ENCODE results near the gene SLC10A7.
A peak's percentile ranks its signal among the peaks of the same experiment; 100 is the strongest.

The SLC10A7 gene

GRCh38 chr4:146245850-146246249, 275.9 kb downstream of the SLC10A7 start:
- TF ChIP-seq, protein P1, sequence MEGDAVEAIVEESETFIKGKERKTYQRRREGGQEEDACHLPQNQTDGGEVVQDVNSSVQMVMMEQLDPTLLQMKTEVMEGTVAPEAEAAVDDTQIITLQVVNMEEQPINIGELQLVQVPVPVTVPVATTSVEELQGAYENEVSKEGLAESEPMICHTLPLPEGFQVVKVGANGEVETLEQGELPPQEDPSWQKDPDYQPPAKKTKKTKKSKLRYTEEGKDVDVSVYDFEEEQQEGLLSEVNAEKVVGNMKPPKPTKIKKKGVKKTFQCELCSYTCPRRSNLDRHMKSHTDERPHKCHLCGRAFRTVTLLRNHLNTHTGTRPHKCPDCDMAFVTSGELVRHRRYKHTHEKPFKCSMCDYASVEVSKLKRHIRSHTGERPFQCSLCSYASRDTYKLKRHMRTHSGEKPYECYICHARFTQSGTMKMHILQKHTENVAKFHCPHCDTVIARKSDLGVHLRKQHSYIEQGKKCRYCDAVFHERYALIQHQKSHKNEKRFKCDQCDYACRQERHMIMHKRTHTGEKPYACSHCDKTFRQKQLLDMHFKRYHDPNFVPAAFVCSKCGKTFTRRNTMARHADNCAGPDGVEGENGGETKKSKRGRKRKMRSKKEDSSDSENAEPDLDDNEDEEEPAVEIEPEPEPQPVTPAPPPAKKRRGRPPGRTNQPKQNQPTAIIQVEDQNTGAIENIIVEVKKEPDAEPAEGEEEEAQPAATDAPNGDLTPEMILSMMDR (conservative IDR thresholded peaks at IDR 0.05; ENCODE audit: control insufficient read depth, insufficient read depth, low read depth, low read length), result no peak

DNA sequence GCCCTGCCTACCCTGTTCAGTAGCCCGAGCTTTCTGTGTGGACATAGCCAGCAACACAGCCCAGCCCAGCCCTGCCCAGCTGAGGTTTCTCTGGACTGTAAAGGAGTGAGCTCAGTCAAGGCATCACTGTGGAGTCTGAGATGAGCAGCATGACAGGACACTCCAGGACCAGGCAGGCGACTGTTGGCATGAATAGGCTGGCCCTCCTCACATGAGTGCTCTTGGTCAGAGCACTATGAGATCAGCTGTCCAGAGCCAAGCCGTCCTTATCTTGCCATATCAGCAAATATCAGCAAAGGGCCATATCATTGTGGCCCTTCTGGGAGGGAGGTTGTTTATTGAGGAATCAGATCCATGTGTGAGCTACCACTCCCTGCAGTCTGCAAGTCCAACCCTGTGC, 276.5 kb downstream of the SLC10A7 start:
- no peak for DNase-seq (ENCODE audit: low read depth)
- TF ChIP-seq, protein P1 (conservative IDR thresholded peaks at IDR 0.05; ENCODE audit: control insufficient read depth, insufficient read depth, low read depth, low read length), result no peak
- no peak overlapping the region for H3K4me3 ChIP-seq (ENCODE audit: control insufficient read depth, low read depth, low read length)

More at GRCh38 chr4:146245850-146246249, 275.9 kb downstream of the SLC10A7 start:
- DNase-seq (ENCODE audit: low read depth), result no peak
- no peak overlapping the region for H3K4me3 ChIP-seq (ENCODE audit: control insufficient read depth, low read depth, low read length)

GRCh38 chr4:146244496-146244895, 277.2 kb downstream of the SLC10A7 start:
- no peak for DNase-seq (ENCODE audit: low read depth)
- H3K4me3 ChIP-seq (ENCODE audit: control insufficient read depth, low read depth, low read length), result no peak overlapping the region
- TF ChIP-seq, protein P1 (conservative IDR thresholded peaks at IDR 0.05; ENCODE audit: control insufficient read depth, insufficient read depth, low read depth, low read length), result no peak

DNA sequence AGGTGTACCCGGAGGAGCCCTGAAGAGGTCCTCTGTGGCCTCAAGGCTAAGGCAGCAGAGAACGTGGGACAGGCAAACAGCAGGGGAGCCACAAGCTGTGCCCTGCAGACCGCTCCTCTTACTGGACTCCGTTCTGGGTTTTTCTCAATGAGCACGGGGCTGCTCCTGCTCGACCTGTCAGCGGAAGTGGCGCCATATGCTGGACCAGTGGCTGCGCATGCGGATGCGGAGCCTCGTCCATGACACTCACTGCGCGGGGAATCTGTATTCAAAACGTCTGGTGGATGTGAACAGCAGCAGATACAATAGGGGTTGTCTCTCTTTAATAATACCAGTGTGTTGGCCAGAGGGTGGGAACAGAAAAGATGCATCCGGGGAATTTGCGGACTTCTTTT, 277.9 kb downstream of the SLC10A7 start:
- no peak overlapping the region for H3K4me3 ChIP-seq (ENCODE audit: control insufficient read depth, low read depth, low read length)
- DNase-seq (ENCODE audit: low read depth), result no peak
- TF ChIP-seq, protein P1 (conservative IDR thresholded peaks at IDR 0.05; ENCODE audit: control insufficient read depth, insufficient read depth, low read depth, low read length), result no peak

DNA sequence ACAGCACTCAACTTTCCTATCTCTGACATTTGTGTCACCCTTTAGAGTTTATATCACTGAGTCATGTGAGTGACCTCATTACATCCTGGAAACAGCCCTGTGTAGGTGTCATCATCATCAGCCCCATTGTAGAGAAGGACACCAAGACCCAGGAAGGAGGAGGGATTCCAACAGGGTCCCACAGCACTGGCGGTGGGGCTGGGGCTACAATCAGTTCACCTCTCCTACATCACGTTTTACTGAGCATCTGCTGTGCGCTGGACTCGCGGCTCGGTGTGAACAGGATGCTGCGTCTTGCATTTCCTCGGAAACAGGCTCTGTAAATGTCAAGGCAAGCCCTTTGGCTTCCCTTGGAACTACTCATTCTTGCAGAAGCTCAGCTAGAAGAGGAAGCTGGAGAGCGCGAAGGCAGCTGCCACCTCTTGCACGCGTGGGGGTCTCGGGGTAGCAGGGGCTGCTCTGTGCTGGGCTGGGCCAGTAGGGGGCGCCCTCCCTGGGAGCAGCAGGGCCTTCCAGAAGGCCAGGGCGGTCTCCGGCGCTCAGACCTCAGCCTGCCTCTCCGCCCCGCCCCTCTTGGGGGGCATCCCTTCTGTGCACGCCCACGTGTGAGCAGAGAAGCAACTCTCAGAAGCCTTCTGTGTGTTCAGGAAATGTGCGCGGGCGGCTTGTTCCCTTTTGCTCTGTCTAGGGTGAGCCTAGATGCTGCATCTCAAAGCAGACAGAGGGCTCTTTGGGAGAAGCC, 278.4 kb downstream of the SLC10A7 start:
- peak; percentile 34 for DNase-seq (ENCODE audit: low read depth)
- TF ChIP-seq, protein P1 (conservative IDR thresholded peaks at IDR 0.05; ENCODE audit: control insufficient read depth, insufficient read depth, low read depth, low read length), result no peak
- H3K4me3 ChIP-seq (ENCODE audit: control insufficient read depth, low read depth, low read length), result no peak overlapping the region

GRCh38 chr4:146238107-146238506, 283.6 kb downstream of the SLC10A7 start:
- H3K4me3 ChIP-seq (ENCODE audit: control insufficient read depth, low read depth, low read length), result no peak overlapping the region
- no peak for DNase-seq (ENCODE audit: low read depth)
- TF ChIP-seq, protein P1 (conservative IDR thresholded peaks at IDR 0.05; ENCODE audit: control insufficient read depth, insufficient read depth, low read depth, low read length), result no peak

All from fibroblast of mammary gland (primary cell).